GM12892 (cell line): ENCODE results near the gene PCYT1A.

Experiments used
- POLR2A ChIP-seq: IDR thresholded peaks from 2 replicates; pipeline ENCODE4 v1.6.1; 2011; ENCODE audit warnings: low read depth, low read length, control low read depth
- POLR2AphosphoS5 ChIP-seq: IDR thresholded peaks from 2 replicates; pipeline ENCODE4 v1.6.1; 2011; ENCODE audit warnings: low read depth, low read length, control low read depth
- TAF1 ChIP-seq: IDR thresholded peaks from 2 replicates; pipeline ENCODE4 v1.6.1; 2011; ENCODE audit warnings: low read depth, mild to moderate bottlenecking, control low read depth, low read length, borderline replicate concordance

DNA sequence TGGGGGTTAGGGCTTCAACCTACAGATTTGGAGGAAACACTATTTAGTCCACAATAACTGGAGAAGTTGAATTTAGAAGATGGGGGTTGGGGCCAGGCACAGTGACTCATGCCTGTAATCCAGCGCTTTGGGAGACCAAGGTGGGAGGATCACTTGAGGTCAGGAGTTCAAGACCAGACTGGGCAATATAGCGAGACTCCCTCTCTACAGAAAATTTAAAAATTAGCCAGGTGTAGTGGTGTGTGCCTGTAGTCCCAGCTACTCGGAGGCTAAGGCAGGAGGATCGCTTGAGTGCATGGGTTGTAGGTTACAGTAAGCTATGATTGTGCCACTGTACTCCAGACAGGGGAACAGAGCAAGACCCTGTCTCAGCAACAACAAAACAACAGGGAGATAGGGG, 35.5 kb upstream of the PCYT1A start:
- no peak for TF ChIP-seq POLR2A
- TF ChIP-seq TAF1 = no peak
- no peak for TF ChIP-seq POLR2AphosphoS5
